Bladder microvascular endothelial cell (primary cell): Measurements from ENCODE around the gene EOLA1. TPM values are rescaled to one million over a fixed set of nuclear protein-coding genes. Genes with fewer than 3 reads are reported as not detected.

Experiments
- total RNA-seq: library from RNA; depleted of rRNA; stranded (reverse); fragments of >200 nt; gene quantifications from 2 replicates; pipeline ENCODE4 v1.2.3, GENCODE V29; 2014

Gene EOLA1
- total RNA-seq: 10.5 and 17.2 TPM in 2 replicates

GRCh38 chrX:149540621-149541520, at the start of gene EOLA1:
EOLA1 (plus strand) TSS chrX:149541012; CDS start chrX:149545631, 4,619 bp downstream.

GRCh38 chrX:149504915-149505651, 35.7 kb upstream of the EOLA1 start, which contains the start of gene IDS:
IDS (minus strand) TSS chrX:149505306; CDS start chrX:149505137, 169 bp downstream.

GRCh38 chrX:149549701-149550100, 8.9 kb downstream of the EOLA1 start, which contains the start of gene HSFX3:
HSFX3 (minus strand) TSS chrX:149549924; CDS start chrX:149549852, 72 bp downstream.

GRCh38 chrX:149587359-149587758, 46.5 kb downstream of the EOLA1 start, which contains the start of gene MAGEA9B:
MAGEA9B (minus strand) TSS chrX:149587459; CDS start chrX:149583179, 4,280 bp downstream.

GRCh38 chrX:149595214-149595613, 54.4 kb downstream of the EOLA1 start, which contains the start of gene HSFX2:
HSFX2 (minus strand) TSS chrX:149595314; CDS start chrX:149594700, 614 bp downstream.

Other genes with a start within 250 kb of the EOLA1 start
- 15.7 and 35.0 TPM in 2 replicates for gene IDS, start 35.7 kb upstream of the EOLA1 start, total RNA-seq
- gene HSFX3, start 8.9 kb downstream of the EOLA1 start, total RNA-seq: not detected in 2 replicates
- not detected in 2 replicates for gene MAGEA9B, start 46.4 kb downstream of the EOLA1 start, total RNA-seq
- gene HSFX2, start 54.3 kb downstream of the EOLA1 start, total RNA-seq: 0.16 TPM in 1 of 2 replicates, not detected in the other
- 10.2 and 23.7 TPM in 2 replicates for gene TMEM185A, start 90.8 kb downstream of the EOLA1 start, total RNA-seq
- not detected in 2 replicates for gene MAGEA11, start 171.0 kb downstream of the EOLA1 start, total RNA-seq
- 0.16 and 1.7 TPM in 2 replicates for gene HSFX1, start 233.1 kb downstream of the EOLA1 start, total RNA-seq
- gene MAGEA9, start 240.9 kb downstream of the EOLA1 start, total RNA-seq: not detected in 2 replicates